CD4-positive, alpha-beta T cell (primary cell): ENCODE results near the gene RPTOR. TPM values are rescaled to one million over a fixed set of nuclear protein-coding genes. Genes with fewer than 3 reads are reported as not detected.

Experiments used
- ATAC-seq: fragments of 200-7000 bp; cut with Tn5 transposase; one replicate; pipeline ENCODE4 v1.10.0; 2022; ENCODE audit warnings: mild to moderate bottlenecking; ENCODE audit not compliant: poor library complexity
- CTCF ChIA-PET: fragments of 350-600 bp; sonication (Branson Sonifier 250); formaldehyde crosslinking; loops from one replicate; lab custom pipeline; 2021; ENCODE audit warnings: antibody characterized with exemption, inconsistent platforms; lab: Charles Lee
- POLR2A ChIA-PET: fragments of 350-600 bp; sonication (Branson Sonifier 250); formaldehyde crosslinking; loops from one replicate; lab custom pipeline; 2021; ENCODE audit warnings: antibody characterized with exemption, inconsistent platforms; lab: Charles Lee
- DNase-seq, 14 experiments: peaks; one replicate each; pipeline ENCODE4 v3.0.0-alpha.2; 2013 to 2020; ENCODE audit warnings: mixed read lengths in 2 of 14
- H3K27ac ChIP-seq, 2 donors: one replicate each; pipeline versions ENCODE4 v1.5.1 to v1.7.0; 2013; ENCODE audit warnings: low read length in 2 of 2, low read depth in 1 of 2, mild to moderate bottlenecking in 1 of 2
- H3K27me3 ChIP-seq, 2 experiments: 1 replicate in 1 of 2; 2 replicates in 1 of 2; pipeline versions ENCODE4 v1.6.1 to v1.7.0; 2013; ENCODE audit warnings: low read length in 2 of 2, control low read depth in 1 of 2, mild to moderate bottlenecking in 1 of 2, moderate library complexity in 1 of 2; ENCODE audit not compliant: insufficient read depth in 2 of 2, control insufficient read depth in 1 of 2
- H3K36me3 ChIP-seq: one replicate; pipeline ENCODE4 v1.6.1; 2013; ENCODE audit warnings: low read length, control low read depth; ENCODE audit not compliant: insufficient read depth
- H3K4me1 ChIP-seq: one replicate; pipeline ENCODE4 v1.6.1; 2013; ENCODE audit warnings: low read length, control low read depth; ENCODE audit not compliant: insufficient read depth
- H3K4me3 ChIP-seq: one replicate; pipeline ENCODE4 v1.5.1; 2013; ENCODE audit warnings: mild to moderate bottlenecking, low read length, moderate library complexity
- H3K9me3 ChIP-seq, 2 experiments: 1 replicate in 1 of 2; 2 replicates in 1 of 2; pipeline versions ENCODE4 v1.6.1 to v1.7.0; 2013; ENCODE audit warnings: low read length in 2 of 2, mild to moderate bottlenecking in 2 of 2, control low read depth in 1 of 2, moderate library complexity in 1 of 2; ENCODE audit not compliant: control insufficient read depth in 1 of 2, insufficient read depth in 1 of 2
- H3K27ac Mint-ChIP-seq: one replicate; pipeline ENCODE4 v1.8.0; 2020; ENCODE audit warnings: mixed read lengths
- H3K27me3 Mint-ChIP-seq: one replicate; pipeline ENCODE4 v1.8.0; 2021; ENCODE audit warnings: mixed read lengths
- H3K36me3 Mint-ChIP-seq: one replicate; pipeline ENCODE4 v1.8.0; 2021; ENCODE audit warnings: low read depth, mixed read lengths
- H3K4me1 Mint-ChIP-seq: one replicate; pipeline ENCODE4 v1.8.0; 2021; ENCODE audit warnings: low read depth, mixed read lengths
- H3K4me3 Mint-ChIP-seq: one replicate; pipeline ENCODE4 v1.8.0; 2020; ENCODE audit warnings: mild to moderate bottlenecking, mixed read lengths
- H3K9me3 Mint-ChIP-seq: one replicate; pipeline ENCODE4 v1.8.0; 2020; ENCODE audit warnings: mixed read lengths
- intact Hi-C, 2 experiments: fragments of 100-400 bp; cut with DNase I in 1 of 2; cut with micrococcal nuclease in 1 of 2; formaldehyde crosslinking; loops; one replicate each; pipeline versions ENCODE4 v1.15.1 to v1.9.0; 2023 to 2025; cut with DNase I, micrococcal nuclease
- total RNA-seq, 174 experiments: library from RNA in 2 of 174; stranded (reverse) in 2 of 174; gene quantifications; one replicate each; pipeline ENCODE4 v1.2.3 and lab custom pipeline; 2021 to 2026
- TF ChIP-seq, protein P1 (sequence below): fragments of 200-600 bp; IDR thresholded peaks from one replicate; pipeline ENCODE4 v1.8.0; 2022; ENCODE audit warnings: antibody characterized with exemption, mild to moderate bottlenecking

The RPTOR gene
- total RNA-seq, 2 experiments from 2014 or later: 45.0 to 47.1 TPM

DNA sequence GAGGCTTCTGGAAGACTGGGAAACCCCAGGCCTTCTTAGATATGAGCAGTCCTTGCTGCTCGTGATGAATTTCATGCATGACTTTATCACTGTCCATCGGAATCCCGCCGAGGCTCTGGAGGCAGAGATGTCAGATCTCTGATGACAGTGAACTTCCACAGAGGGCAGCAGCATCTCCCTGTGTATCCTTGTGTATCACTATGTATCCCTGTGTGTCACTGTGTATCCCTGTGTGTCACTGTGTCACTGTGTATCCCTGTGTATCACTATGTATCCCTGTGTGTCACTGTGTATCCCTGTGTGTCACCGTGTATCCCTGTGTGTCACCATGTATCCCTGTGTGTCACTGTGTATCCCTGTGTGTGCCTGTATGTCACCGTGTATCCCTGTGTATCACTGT lies 286.9 kb downstream of the RPTOR start:
- H3K9me3 Mint-ChIP-seq: no peaks in the 10 kb centered on the region
- H3K36me3 ChIP-seq: no peaks in the 10 kb centered on the region
- no peaks in the 10 kb centered on the region for H3K27me3 Mint-ChIP-seq
- H3K9me3 ChIP-seq: no peaks in the 10 kb centered on the region
- peaks cover 16% of the 10 kb centered on the region for H3K36me3 Mint-ChIP-seq
- peaks cover 35% of the 10 kb centered on the region for H3K4me1 Mint-ChIP-seq
- ATAC-seq (no peak), DNase-seq (peak in 1 of 14 experiments; percentile 29)
- H3K27me3 ChIP-seq: no peaks in the 10 kb centered on the region
- H3K27ac Mint-ChIP-seq: peak overlapping the region; percentile 90
- intact Hi-C loops: loop anchor here (5.0 kb wide), 3 partner anchors 39 to 69 kb away; no protein-coding TSS in a partner anchor
- peaks cover 23% of the 10 kb centered on the region for H3K4me1 ChIP-seq
- peak overlapping the region; percentile 74 for H3K4me3 Mint-ChIP-seq
- H3K27ac ChIP-seq: no peak overlapping the region
- H3K4me3 ChIP-seq: no peak overlapping the region
- ChIA-PET CTCF (interaction anchor here (1.0 to 1.2 kb wide), 2 partner anchors 49 to 88 kb away, joined by 3 read pairs; no protein-coding TSS in a partner anchor), POLR2A (interaction anchor here (1.9 to 2.0 kb wide), 2 partner anchors 40 to 42 kb away, joined by 9 to 10 read pairs; no protein-coding TSS in a partner anchor)
- TF ChIP-seq, protein P1, sequence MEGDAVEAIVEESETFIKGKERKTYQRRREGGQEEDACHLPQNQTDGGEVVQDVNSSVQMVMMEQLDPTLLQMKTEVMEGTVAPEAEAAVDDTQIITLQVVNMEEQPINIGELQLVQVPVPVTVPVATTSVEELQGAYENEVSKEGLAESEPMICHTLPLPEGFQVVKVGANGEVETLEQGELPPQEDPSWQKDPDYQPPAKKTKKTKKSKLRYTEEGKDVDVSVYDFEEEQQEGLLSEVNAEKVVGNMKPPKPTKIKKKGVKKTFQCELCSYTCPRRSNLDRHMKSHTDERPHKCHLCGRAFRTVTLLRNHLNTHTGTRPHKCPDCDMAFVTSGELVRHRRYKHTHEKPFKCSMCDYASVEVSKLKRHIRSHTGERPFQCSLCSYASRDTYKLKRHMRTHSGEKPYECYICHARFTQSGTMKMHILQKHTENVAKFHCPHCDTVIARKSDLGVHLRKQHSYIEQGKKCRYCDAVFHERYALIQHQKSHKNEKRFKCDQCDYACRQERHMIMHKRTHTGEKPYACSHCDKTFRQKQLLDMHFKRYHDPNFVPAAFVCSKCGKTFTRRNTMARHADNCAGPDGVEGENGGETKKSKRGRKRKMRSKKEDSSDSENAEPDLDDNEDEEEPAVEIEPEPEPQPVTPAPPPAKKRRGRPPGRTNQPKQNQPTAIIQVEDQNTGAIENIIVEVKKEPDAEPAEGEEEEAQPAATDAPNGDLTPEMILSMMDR: no peak

DNA sequence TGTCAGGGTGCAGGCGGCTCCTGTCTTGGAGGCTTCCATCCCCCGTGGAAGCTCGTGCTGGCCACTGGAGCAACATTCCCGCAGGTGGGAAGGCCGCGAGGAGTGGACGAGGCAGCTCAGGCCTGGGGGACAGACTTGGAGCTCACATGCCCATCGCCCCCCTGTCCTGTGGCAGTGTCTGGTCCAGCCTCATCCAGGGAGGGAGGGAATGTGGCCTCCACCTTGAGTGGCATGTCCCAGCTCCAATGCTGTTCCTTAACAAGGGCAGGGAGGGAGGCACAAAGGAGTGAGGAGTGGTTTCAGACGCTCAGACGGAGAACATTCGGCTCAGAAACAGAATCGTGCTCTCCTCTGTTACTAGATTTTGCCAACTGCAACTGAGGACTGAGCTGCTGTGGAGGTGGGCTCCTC lies 287.6 kb downstream of the RPTOR start:
- H3K27me3 Mint-ChIP-seq: no peaks in the 10 kb centered on the region
- Histone ChIP-seq H3K4me3 (peak overlapping the region; percentile 55), H3K27me3 (no peaks in the 10 kb centered on the region), H3K36me3 (no peaks in the 10 kb centered on the region), H3K4me1 (peaks cover 23% of the 10 kb centered on the region), H3K9me3 (no peaks in the 10 kb centered on the region), H3K27ac (peak overlapping the region; percentile 70 to 73)
- peaks cover 35% of the 10 kb centered on the region for H3K4me1 Mint-ChIP-seq
- ChIA-PET POLR2A (interaction anchor here (1.5 to 2.2 kb wide), 6 partner anchors 15 to 50 kb away, joined by 3 to 14 read pairs (median 10); no protein-coding TSS in a partner anchor), CTCF (interaction anchor here (1.0 to 1.7 kb wide), 6 partner anchors 20 to 378 kb away, joined by 3 to 7 read pairs (median 4); no protein-coding TSS in a partner anchor)
- peak overlapping the region; percentile 74 for H3K4me3 Mint-ChIP-seq
- intact Hi-C loops: loop anchor here (5.0 kb wide), 3 partner anchors 40 to 70 kb away; no protein-coding TSS in a partner anchor
- no peaks in the 10 kb centered on the region for H3K9me3 Mint-ChIP-seq
- peak overlapping the region; percentile 90 for H3K27ac Mint-ChIP-seq
- no peak for ATAC-seq
- DNase-seq: no peak
- peaks cover 16% of the 10 kb centered on the region for H3K36me3 Mint-ChIP-seq
- TF ChIP-seq, protein P1: no peak

DNA sequence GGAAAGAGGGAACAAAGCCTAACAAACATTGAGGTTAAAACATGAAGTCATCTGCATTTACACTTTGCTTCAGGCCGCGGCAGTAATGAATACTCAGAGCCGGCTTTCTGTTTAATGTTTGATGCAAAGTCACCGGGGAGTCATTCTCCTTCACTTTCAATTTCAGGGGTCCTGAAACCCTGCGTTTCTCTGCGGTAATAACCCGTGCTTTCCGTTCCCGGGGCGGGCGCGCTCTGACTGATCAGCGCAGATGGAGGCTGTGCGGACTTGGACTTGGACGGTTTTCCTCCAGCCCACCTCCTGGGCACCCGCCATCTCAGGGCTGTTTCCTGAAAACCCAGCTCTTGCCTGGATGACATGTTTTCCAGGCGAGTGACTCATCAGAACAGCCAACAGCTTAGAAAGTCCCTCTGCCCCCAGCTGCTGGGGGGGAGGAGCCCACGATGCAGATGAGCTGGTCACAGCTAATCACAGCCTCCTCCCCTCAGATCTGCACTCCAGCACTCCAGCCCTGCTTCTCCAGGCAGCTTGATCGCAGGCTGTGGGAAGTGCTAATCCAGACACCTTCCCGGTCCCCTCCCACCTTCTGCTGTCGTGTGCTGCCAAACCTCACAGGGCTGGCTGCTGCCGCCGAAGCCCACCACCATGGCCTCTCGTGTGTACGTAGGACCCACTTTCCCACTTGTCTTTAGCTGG lies 288.4 kb downstream of the RPTOR start:
- Mint-ChIP-seq H3K27ac (peak overlapping the region; percentile 90), H3K9me3 (no peaks in the 10 kb centered on the region), H3K4me3 (peak overlapping the region; percentile 74), H3K4me1 (peaks cover 35% of the 10 kb centered on the region), H3K36me3 (peaks cover 16% of the 10 kb centered on the region), H3K27me3 (no peaks in the 10 kb centered on the region)
- peak; percentile 92 for ATAC-seq
- TF ChIP-seq, protein P1: no peak
- no peaks in the 10 kb centered on the region for H3K27me3 ChIP-seq
- H3K9me3 ChIP-seq: no peaks in the 10 kb centered on the region
- ChIA-PET POLR2A (interaction anchor here (0.6 to 2.2 kb wide), 13 partner anchors 14 to 406 kb away, joined by 3 to 14 read pairs (median 5); partner anchors contain the start of genes NDUFAF8 and TEPSIN), CTCF (interaction anchor here (1.1 to 1.7 kb wide), 6 partner anchors 21 to 378 kb away, joined by 3 to 7 read pairs (median 4); no protein-coding TSS in a partner anchor)
- peaks cover 4% of the 10 kb centered on the region for H3K36me3 ChIP-seq
- intact Hi-C loops: loop anchor here (5.0 kb wide), 3 partner anchors 41 to 71 kb away; no protein-coding TSS in a partner anchor
- H3K4me3 ChIP-seq: peak overlapping the region; percentile 55
- peak; percentile 43 to 87 (median 66) for DNase-seq
- H3K4me1 ChIP-seq: peaks cover 23% of the 10 kb centered on the region
- peak overlapping the region; percentile 70 to 73 for H3K27ac ChIP-seq
